ENCODE data around the gene AMIGO3. TPM values are rescaled to one million over a fixed set of nuclear protein-coding genes. Genes with fewer than 3 reads are reported as not detected.

Gene AMIGO3
- total RNA-seq, result not detected
- 1 to 10 TPM in 1 of 2 donors, under 1 TPM in 1; 0.11 to 1.1 TPM for polyA plus RNA-seq

DNA sequence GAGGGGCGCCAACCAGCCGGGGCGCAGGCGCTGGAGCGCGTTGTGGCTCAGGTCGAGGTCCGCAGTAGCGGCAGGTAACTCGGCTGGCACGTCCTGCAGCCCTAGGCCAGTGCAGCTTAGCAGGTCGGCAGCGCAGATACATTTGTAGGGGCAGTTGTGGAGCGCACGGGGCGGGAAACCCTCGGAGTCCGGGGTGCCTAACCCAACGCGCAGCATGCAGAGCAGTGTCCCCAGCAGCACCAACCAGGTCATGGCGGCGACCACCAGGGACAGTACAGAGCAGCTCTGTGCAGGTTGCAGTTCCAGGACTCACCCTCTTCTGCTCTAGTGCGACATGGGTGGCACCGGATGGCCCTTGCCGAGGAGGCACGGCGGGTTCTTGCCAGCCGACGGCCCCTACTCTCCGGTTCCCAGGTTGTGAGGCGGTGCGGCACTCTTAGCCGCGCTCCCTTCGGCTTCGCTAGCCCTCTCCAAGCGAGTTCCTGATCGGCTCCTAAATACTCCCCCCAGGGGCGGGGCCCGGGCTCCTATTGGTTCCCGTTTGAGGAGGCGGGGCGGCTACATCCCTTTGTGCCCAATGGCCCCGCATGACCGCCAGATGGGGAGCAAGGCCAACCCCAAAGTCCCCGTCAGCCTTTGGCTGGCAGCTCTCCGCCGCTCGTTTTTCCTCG lies at the start of gene AMIGO3:
Gene AMIGO3 (minus strand): TSS at position 471 of the 671 bp plus-strand sequence. CDS start 219 bp downstream, at position 252.
- Histone ChIP-seq H3K27ac (ENCODE audit: low read depth in 1 of 2, low read length in 2 of 2) (peak within 1 kb of the TSS in 1 of 2 donors; percentile 35), H3K9me3 (ENCODE audit: control insufficient read depth in 4 of 4, low read length in 3 of 4) (no peaks in the 10 kb centered on the region), H3K4me1 (ENCODE audit: control insufficient read depth in 4 of 4, insufficient read depth in 4 of 4, low read length in 3 of 4) (peaks cover 4 to 31% (median 20%) of the 10 kb centered on the region in 4 donors), H3K27me3 (ENCODE audit: control insufficient read depth in 4 of 4, insufficient read depth in 4 of 4, low read length in 3 of 4) (no peaks in the 10 kb centered on the region), H3K4me3 (ENCODE audit: low read depth in 1 of 3, low read length in 3 of 3) (peak within 1 kb of the TSS in 2 of 3 donors; percentile 6 to 58), H3K36me3 (ENCODE audit: control insufficient read depth in 4 of 4, insufficient read depth in 3 of 4, low read depth in 1 of 4, low read length in 3 of 4) (peaks cover 2 to 50% (median 18%) of the 10 kb centered on the region in 4 donors), H3K9ac (ENCODE audit: low read depth in 1 of 2, low read length in 2 of 2) (no peak within 1 kb of the TSS)
- DNase-seq (ENCODE audit: low spot score), result peak; percentile 91
- WGBS, result 11% methylated on average over 50 of the region's 50 CpGs
- TF ChIP-seq SP1 (IDR thresholded peaks at IDR 0.05) (peak; percentile 70), CTCF (IDR thresholded peaks at IDR 0.05; ENCODE audit: low read depth, low read length, missing input control) (peak; percentile 43), EGR1 (IDR thresholded peaks at IDR 0.05; ENCODE audit: low read depth in 2 of 2) (no peak), RAD21 (IDR thresholded peaks at IDR 0.05) (peak in 1 of 2 donors; percentile 49), HNF4A (conservative IDR thresholded peaks at IDR 0.05) (peak in 1 of 2 donors; percentile 11), FOXA2 (IDR thresholded peaks at IDR 0.05) (no peak), REST (IDR thresholded peaks at IDR 0.05) (no peak), GABPA (IDR thresholded peaks at IDR 0.05 in 1 of 2, conservative IDR thresholded peaks at IDR 0.05 in 1 of 2) (no peak), ATF3 (IDR thresholded peaks at IDR 0.05) (no peak), RXRA (IDR thresholded peaks at IDR 0.05) (peak in 1 of 2 donors; percentile 66), FOXA1 (IDR thresholded peaks at IDR 0.05) (no peak), JUND (IDR thresholded peaks at IDR 0.05) (no peak), HNF4G (IDR thresholded peaks at IDR 0.05) (no peak), YY1 (IDR thresholded peaks at IDR 0.05) (peak; percentile 31), TAF1 (conservative IDR thresholded peaks at IDR 0.05) (no peak), NR2F2 (IDR thresholded peaks at IDR 0.05) (no peak)
- TF ChIP-seq, protein P1, sequence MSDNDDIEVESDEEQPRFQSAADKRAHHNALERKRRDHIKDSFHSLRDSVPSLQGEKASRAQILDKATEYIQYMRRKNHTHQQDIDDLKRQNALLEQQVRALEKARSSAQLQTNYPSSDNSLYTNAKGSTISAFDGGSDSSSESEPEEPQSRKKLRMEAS (IDR thresholded peaks at IDR 0.05), result no peak
- TF ChIP-seq, protein P2, sequence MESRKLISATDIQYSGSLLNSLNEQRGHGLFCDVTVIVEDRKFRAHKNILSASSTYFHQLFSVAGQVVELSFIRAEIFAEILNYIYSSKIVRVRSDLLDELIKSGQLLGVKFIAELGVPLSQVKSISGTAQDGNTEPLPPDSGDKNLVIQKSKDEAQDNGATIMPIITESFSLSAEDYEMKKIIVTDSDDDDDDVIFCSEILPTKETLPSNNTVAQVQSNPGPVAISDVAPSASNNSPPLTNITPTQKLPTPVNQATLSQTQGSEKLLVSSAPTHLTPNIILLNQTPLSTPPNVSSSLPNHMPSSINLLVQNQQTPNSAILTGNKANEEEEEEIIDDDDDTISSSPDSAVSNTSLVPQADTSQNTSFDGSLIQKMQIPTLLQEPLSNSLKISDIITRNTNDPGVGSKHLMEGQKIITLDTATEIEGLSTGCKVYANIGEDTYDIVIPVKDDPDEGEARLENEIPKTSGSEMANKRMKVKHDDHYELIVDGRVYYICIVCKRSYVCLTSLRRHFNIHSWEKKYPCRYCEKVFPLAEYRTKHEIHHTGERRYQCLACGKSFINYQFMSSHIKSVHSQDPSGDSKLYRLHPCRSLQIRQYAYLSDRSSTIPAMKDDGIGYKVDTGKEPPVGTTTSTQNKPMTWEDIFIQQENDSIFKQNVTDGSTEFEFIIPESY (IDR thresholded peaks at IDR 0.05), result no peak
